HTERT RPE-1 (cell line): ENCODE measurements around the gene ZNF778.
"Not testable (repeated sequence)": the region's sequence is repeated elsewhere in the genome, so short reads cannot be mapped to it uniquely, and the experiment has no call there.

Experiments
- in situ Hi-C: fragments of 300-500 bp; cut with MboI; formaldehyde crosslinking; loops from 4 replicates; pipeline ENCODE4 v1.14.3; 2020; ENCODE audit warnings: low sequenced_read_pairs

ZNF778 gene

GRCh38 chr16:89248196-89248982 is 30.9 kb downstream of the ZNF778 start:
- in situ Hi-C loops = no loop called here

GRCh38 chr16:89253548-89254287 is 36.2 kb downstream of the ZNF778 start:
- in situ Hi-C loops = no loop called here

- in situ Hi-C loops = no loop called here
Observed at GRCh38 chr16:89256651-89257254, 39.2 kb downstream of the ZNF778 start.

- in situ Hi-C loops = no loop called here
Observed at GRCh38 chr16:89257281-89257731, 39.8 kb downstream of the ZNF778 start.

- in situ Hi-C loops = no loop called here
Observed at GRCh38 chr16:89257757-89258465, 40.4 kb downstream of the ZNF778 start.

GRCh38 chr16:89259901-89260300 is 42.4 kb downstream of the ZNF778 start:
- in situ Hi-C loops = not testable (repeated sequence)

GRCh38 chr16:89261691-89262563 is 44.4 kb downstream of the ZNF778 start:
- in situ Hi-C loops = no loop called here

GRCh38 chr16:89264800-89265550 is 47.5 kb downstream of the ZNF778 start:
- in situ Hi-C loops = no loop called here

GRCh38 chr16:89265647-89266046 is 48.1 kb downstream of the ZNF778 start:
- in situ Hi-C loops = no loop called here

GRCh38 chr16:89266521-89267134 is 49.1 kb downstream of the ZNF778 start:
- in situ Hi-C loops = no loop called here

GRCh38 chr16:89267746-89268145 is 50.2 kb downstream of the ZNF778 start:
- in situ Hi-C loops = not testable (repeated sequence)

- in situ Hi-C loops = no loop called here
Observed at GRCh38 chr16:89268585-89268984, 51.1 kb downstream of the ZNF778 start.

GRCh38 chr16:89268987-89269735 is 51.7 kb downstream of the ZNF778 start:
- in situ Hi-C loops = no loop called here

GRCh38 chr16:89269805-89270665 is 52.5 kb downstream of the ZNF778 start:
- in situ Hi-C loops = no loop called here

- in situ Hi-C loops = no loop called here
Observed at GRCh38 chr16:89270666-89271345, 53.3 kb downstream of the ZNF778 start.

- in situ Hi-C loops = no loop called here
Observed at GRCh38 chr16:89272631-89273030, 55.1 kb downstream of the ZNF778 start.
